Nephron (organoid): Measurements from ENCODE around the gene MEGF9.

Source experiments
- H3K27ac Mint-ChIP-seq, 3 experiments: 2 replicates each; pipeline ENCODE4 v1.8.0; 2020; ENCODE audit warnings: mixed read lengths in 3 of 3, mild to moderate bottlenecking in 2 of 3, moderate library complexity in 1 of 3
- H3K27me3 Mint-ChIP-seq: 2 replicates; pipeline ENCODE4 v1.8.0; 2021; ENCODE audit warnings: low read depth, mild to moderate bottlenecking, moderate library complexity, mixed read lengths
- H3K36me3 Mint-ChIP-seq: 2 replicates; pipeline ENCODE4 v1.8.0; 2020; ENCODE audit warnings: low read depth, mixed read lengths
- H3K4me1 Mint-ChIP-seq: 2 replicates; pipeline ENCODE4 v1.8.0; 2020; ENCODE audit warnings: mixed read lengths
- H3K4me3 Mint-ChIP-seq, 3 experiments: 2 replicates each; pipeline ENCODE4 v1.8.0; 2020; ENCODE audit warnings: mild to moderate bottlenecking in 3 of 3, mixed read lengths in 3 of 3, moderate library complexity in 2 of 3
- H3K9me3 Mint-ChIP-seq: 2 replicates; pipeline ENCODE4 v1.8.0; 2020; ENCODE audit warnings: mixed read lengths
- TF ChIP-seq, protein P1 (sequence below), 3 experiments: fragments of 200-600 bp; sonication (generic); IDR thresholded peaks; one replicate each; pipeline ENCODE4 v1.5.0; 2021; ENCODE audit warnings: antibody characterized with exemption in 3 of 3; ENCODE audit not compliant: unreplicated experiment in 3 of 3

The MEGF9 gene

DNA sequence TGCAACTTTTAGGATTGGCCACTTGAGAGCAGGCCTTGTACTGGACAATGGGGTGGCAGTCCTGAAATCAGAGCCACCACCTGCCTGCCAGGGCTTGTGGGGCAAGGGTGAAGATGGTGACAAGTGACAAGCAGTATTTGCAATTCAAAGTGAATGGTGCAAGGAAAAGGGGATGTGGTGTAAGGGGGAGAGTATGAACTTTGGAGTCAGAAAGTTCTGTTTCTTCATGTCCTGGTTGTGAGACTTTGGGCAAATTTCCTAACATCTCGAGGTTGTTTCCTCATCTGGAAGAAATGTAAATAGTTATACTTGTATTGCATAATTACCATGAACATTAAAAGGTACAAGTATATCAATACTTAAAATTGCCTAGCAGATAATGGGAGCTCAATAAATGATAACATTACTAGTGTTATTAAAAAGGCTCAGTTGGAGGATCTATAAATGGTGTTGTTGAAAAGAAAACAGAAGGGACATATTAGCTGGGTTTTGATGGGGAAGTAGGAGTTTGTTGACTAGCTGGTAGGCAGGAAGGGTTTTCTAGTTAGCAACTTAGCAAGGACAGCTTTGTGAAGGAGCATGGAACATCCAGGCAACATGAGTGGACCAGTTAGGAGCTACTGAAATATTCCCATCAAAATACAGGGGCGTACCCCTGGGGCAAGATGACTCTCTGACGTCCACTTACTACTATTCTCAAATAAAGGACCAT lies 21.3 kb upstream of the MEGF9 start:
- no peaks in the 10 kb centered on the region for H3K4me1 Mint-ChIP-seq
- H3K27ac Mint-ChIP-seq: no peak overlapping the region
- H3K27me3 Mint-ChIP-seq: peaks cover 4% of the 10 kb centered on the region
- H3K4me3 Mint-ChIP-seq: no peak overlapping the region
- H3K36me3 Mint-ChIP-seq: no peaks in the 10 kb centered on the region
- H3K9me3 Mint-ChIP-seq: no peaks in the 10 kb centered on the region
- TF ChIP-seq, protein P1, sequence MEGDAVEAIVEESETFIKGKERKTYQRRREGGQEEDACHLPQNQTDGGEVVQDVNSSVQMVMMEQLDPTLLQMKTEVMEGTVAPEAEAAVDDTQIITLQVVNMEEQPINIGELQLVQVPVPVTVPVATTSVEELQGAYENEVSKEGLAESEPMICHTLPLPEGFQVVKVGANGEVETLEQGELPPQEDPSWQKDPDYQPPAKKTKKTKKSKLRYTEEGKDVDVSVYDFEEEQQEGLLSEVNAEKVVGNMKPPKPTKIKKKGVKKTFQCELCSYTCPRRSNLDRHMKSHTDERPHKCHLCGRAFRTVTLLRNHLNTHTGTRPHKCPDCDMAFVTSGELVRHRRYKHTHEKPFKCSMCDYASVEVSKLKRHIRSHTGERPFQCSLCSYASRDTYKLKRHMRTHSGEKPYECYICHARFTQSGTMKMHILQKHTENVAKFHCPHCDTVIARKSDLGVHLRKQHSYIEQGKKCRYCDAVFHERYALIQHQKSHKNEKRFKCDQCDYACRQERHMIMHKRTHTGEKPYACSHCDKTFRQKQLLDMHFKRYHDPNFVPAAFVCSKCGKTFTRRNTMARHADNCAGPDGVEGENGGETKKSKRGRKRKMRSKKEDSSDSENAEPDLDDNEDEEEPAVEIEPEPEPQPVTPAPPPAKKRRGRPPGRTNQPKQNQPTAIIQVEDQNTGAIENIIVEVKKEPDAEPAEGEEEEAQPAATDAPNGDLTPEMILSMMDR (IDR thresholded peaks at IDR 0.05; ENCODE audit: unreplicated experiment in 3 of 3): no peak

DNA sequence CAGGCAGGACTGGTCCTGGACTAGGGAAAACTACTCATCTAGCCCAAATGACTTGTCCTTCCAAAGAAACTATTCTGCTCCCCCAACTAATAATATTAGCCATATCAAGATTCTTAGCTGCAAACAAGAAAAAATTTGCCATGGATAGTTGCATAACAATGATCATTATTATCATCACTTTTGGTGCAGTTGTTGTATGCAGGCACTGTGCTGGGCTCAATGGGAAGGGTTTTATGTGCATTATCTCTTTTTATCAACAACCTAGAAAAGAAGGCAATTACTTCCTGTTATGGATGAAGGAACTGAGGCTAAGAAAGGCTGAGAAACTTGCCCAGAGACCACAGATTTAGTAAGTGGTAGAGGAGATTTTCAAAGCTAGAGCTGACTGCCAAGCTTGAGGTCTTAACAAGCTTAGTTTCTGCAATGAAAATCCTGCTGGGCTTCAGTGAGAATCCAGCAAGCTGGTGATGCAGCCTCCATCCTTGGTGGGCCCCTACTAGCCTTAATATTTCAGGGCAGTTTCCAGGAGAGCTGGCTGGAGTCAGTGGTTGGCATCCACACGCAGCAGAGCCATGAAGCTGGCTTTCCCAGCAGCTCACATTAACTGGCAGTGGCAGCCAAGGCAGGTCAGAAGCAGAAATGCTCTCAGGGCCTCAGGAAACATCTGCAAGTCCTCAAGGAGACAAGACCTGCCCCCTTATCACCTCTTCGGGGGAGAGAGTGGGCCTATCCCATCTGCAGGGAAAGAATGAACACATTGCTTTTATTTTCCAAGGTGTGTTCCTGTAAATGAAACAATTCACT lies 20.5 kb upstream of the MEGF9 start:
- no peak overlapping the region for H3K27ac Mint-ChIP-seq
- H3K4me1 Mint-ChIP-seq: no peaks in the 10 kb centered on the region
- H3K9me3 Mint-ChIP-seq: no peaks in the 10 kb centered on the region
- no peak overlapping the region for H3K4me3 Mint-ChIP-seq
- no peaks in the 10 kb centered on the region for H3K36me3 Mint-ChIP-seq
- peaks cover 4% of the 10 kb centered on the region for H3K27me3 Mint-ChIP-seq
- TF ChIP-seq, protein P1 (IDR thresholded peaks at IDR 0.05; ENCODE audit: unreplicated experiment in 3 of 3): no peak

DNA sequence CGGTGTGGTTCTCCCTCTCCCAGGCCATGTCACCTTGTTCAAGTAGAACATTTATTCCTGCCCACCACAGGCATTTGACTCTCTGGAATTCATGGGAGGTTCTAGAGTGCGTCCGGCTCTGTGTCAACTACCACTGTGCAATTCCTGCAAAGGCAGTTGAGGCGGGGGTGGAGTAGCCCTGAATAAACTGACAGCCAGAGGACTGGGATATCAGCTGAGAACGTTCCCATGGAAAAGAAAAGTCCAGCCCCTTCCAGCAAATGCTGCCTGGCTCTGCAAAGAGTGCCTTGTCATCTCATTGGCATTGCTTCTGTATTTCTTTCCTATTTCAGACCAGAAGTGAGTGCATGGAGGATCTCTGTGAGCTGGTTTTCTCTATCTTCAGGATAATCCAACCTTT lies 18.9 kb upstream of the MEGF9 start:
- H3K27me3 Mint-ChIP-seq: peaks cover 4% of the 10 kb centered on the region
- H3K36me3 Mint-ChIP-seq: no peaks in the 10 kb centered on the region
- no peaks in the 10 kb centered on the region for H3K4me1 Mint-ChIP-seq
- no peak overlapping the region for H3K4me3 Mint-ChIP-seq
- TF ChIP-seq, protein P1 (IDR thresholded peaks at IDR 0.05; ENCODE audit: unreplicated experiment in 3 of 3): no peak
- H3K9me3 Mint-ChIP-seq: no peaks in the 10 kb centered on the region
- no peak overlapping the region for H3K27ac Mint-ChIP-seq

DNA sequence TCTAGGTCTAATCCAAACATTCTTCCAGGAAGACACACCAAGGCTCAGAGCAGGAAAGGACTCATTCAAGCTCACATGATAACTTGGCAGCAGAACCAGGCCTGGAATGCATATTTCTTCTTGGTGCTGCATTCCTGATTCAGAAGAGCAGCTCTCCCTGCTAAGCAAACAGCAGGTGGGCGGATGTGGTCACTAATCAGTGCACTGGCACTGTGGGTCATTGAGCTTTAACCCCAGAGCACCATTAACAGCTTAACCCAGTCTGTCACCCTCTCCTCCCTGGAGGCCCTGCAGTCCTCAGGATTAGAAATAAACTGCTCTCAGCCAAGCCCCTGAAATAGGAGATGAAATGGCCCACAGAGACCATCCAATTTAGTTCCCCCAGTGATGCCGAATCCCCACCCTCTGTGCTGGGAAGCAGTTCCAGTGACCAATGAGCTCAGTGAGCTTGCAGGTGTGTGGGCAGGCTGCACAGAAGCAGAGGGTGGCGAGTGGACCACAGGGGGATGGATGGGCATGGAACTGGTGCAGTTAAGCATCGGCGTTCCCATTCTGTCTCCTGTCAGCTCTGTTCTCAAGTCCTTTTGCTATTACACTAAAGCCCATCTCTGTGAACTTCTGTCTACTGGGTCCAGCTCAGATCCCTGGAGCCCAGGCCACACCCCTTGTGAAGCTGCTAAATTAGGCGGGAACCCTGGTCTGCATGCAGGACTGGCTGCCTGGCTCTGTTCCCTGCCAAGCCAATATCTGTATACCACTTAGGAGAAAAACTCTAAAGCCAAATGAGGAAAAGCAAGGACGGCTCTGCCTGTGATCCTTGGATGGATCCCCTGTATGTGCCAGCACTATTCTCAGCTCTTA lies 16.6 kb upstream of the MEGF9 start:
- Mint-ChIP-seq H3K4me1 (no peaks in the 10 kb centered on the region), H3K36me3 (no peaks in the 10 kb centered on the region), H3K27ac (no peak overlapping the region), H3K4me3 (no peak overlapping the region), H3K27me3 (peaks cover 4% of the 10 kb centered on the region), H3K9me3 (no peaks in the 10 kb centered on the region)
- TF ChIP-seq, protein P1 (IDR thresholded peaks at IDR 0.05; ENCODE audit: unreplicated experiment in 3 of 3): no peak

DNA sequence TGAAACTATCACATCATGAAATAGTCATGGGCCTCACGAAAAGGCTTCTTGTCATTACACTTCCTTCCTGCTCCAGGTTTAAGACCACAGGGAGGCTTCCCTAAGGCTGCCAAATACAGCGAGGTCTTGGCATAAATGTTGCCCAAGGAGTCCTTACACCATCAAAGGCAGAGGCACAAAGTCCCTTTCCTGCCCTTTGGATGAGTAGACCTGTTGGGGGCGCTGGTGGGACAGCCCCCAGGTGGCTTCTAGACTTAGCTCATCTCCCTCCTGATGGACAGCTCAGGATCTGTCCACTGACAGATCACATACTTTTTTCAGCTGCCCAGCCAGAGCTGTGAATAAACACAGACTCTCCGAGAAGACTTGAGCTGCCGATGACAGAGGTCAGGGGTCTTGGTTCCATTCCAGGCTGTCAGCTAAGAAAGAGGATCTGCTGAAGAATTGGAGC lies 15.5 kb upstream of the MEGF9 start:
- TF ChIP-seq, protein P1 (IDR thresholded peaks at IDR 0.05; ENCODE audit: unreplicated experiment in 3 of 3): no peak
- Mint-ChIP-seq H3K36me3 (no peaks in the 10 kb centered on the region), H3K27me3 (peaks cover 4% of the 10 kb centered on the region), H3K4me1 (no peaks in the 10 kb centered on the region), H3K9me3 (no peaks in the 10 kb centered on the region), H3K27ac (no peak overlapping the region), H3K4me3 (no peak overlapping the region)
